HEK293 (cell line): ENCODE data around the gene ZIC5.

ENCODE experiments used
- HOXC10 ChIP-seq: sonication (generic); formaldehyde crosslinking; IDR thresholded peaks from 2 replicates; pipeline ENCODE4 v1.8.1; 2023; ENCODE audit warnings: mild to moderate bottlenecking, missing genetic modification reagents
- IKZF3 ChIP-seq: fragments of 450-650 bp; IDR thresholded peaks from 2 replicates; pipeline ENCODE4 v1.5.0; 2018; ENCODE audit warnings: missing biosample characterization, mild to moderate bottlenecking, missing genetic modification characterization, moderate library complexity
- KLF10 ChIP-seq: fragments of 450-650 bp; IDR thresholded peaks from 2 replicates; pipeline ENCODE4 v1.5.1; 2018; ENCODE audit warnings: missing biosample characterization, mild to moderate bottlenecking, missing genetic modification characterization
- SALL2 ChIP-seq: fragments of 450-650 bp; formaldehyde crosslinking; IDR thresholded peaks from 2 replicates; pipeline ENCODE4 v1.5.0; 2017; ENCODE audit warnings: missing biosample characterization, mild to moderate bottlenecking, missing genetic modification characterization, borderline replicate concordance
- SCRT1 ChIP-seq: fragments of 450-650 bp; formaldehyde crosslinking; IDR thresholded peaks from 2 replicates; pipeline ENCODE4 v1.5.1; 2016; ENCODE audit warnings: missing biosample characterization, missing genetic modification characterization, borderline replicate concordance
- SP7 ChIP-seq: fragments of 450-650 bp; formaldehyde crosslinking; IDR thresholded peaks from 2 replicates; pipeline ENCODE4 v1.5.1; 2016; ENCODE audit warnings: missing biosample characterization, missing genetic modification characterization
- ZBTB8A ChIP-seq: fragments of 450-650 bp; formaldehyde crosslinking; IDR thresholded peaks from 2 replicates; pipeline ENCODE4 v1.5.1; 2016; ENCODE audit warnings: missing biosample characterization, missing genetic modification characterization
- ZFP37 ChIP-seq: fragments of 450-650 bp; formaldehyde crosslinking; IDR thresholded peaks from 2 replicates; pipeline ENCODE4 v1.5.1; 2016; ENCODE audit warnings: missing biosample characterization, missing genetic modification characterization
- ZFP41 ChIP-seq: fragments of 450-650 bp; formaldehyde crosslinking; IDR thresholded peaks from 2 replicates; pipeline ENCODE4 v1.5.1; 2016; ENCODE audit warnings: missing biosample characterization, missing genetic modification characterization, borderline replicate concordance
- ZNF112 ChIP-seq: fragments of 450-650 bp; formaldehyde crosslinking; IDR thresholded peaks from 2 replicates; pipeline ENCODE4 v1.5.0; 2017; ENCODE audit warnings: missing biosample characterization, missing genetic modification characterization
- ZNF133 ChIP-seq: fragments of 450-650 bp; formaldehyde crosslinking; IDR thresholded peaks from 2 replicates; pipeline ENCODE4 v1.5.1; 2016; ENCODE audit warnings: missing biosample characterization, missing genetic modification characterization
- ZNF169 ChIP-seq: fragments of 450-650 bp; formaldehyde crosslinking; IDR thresholded peaks from 2 replicates; pipeline ENCODE4 v1.5.1; 2016; ENCODE audit warnings: missing biosample characterization, missing genetic modification characterization
- ZNF302 ChIP-seq: fragments of 450-650 bp; formaldehyde crosslinking; IDR thresholded peaks from 2 replicates; pipeline ENCODE4 v1.5.1; 2016; ENCODE audit warnings: missing biosample characterization, missing genetic modification characterization, low read depth
- ZNF324 ChIP-seq: fragments of 450-650 bp; formaldehyde crosslinking; IDR thresholded peaks from 2 replicates; pipeline ENCODE4 v1.5.1; 2016; ENCODE audit warnings: missing biosample characterization, missing genetic modification characterization
- ZNF341 ChIP-seq: fragments of 450-650 bp; formaldehyde crosslinking; IDR thresholded peaks from 2 replicates; pipeline ENCODE4; 2016; ENCODE audit warnings: low read depth, missing biosample characterization, missing genetic modification characterization
- ZNF394 ChIP-seq: fragments of 450-650 bp; formaldehyde crosslinking; IDR thresholded peaks from 2 replicates; pipeline ENCODE4 v1.5.1; 2016; ENCODE audit warnings: missing biosample characterization, missing genetic modification characterization, mild to moderate bottlenecking, moderate library complexity, borderline replicate concordance
- ZNF48 ChIP-seq: fragments of 450-650 bp; formaldehyde crosslinking; IDR thresholded peaks from 2 replicates; pipeline ENCODE4 v1.5.1; 2016; ENCODE audit warnings: missing biosample characterization, missing genetic modification characterization
- ZNF529 ChIP-seq: fragments of 450-650 bp; formaldehyde crosslinking; IDR thresholded peaks from 2 replicates; pipeline ENCODE4 v1.5.1; 2017; ENCODE audit warnings: missing genetic modification characterization, missing biosample characterization; ENCODE audit not compliant: insufficient replicate concordance
- ZNF558 ChIP-seq: fragments of 450-650 bp; formaldehyde crosslinking; IDR thresholded peaks from 2 replicates; pipeline ENCODE4 v1.5.1; 2016; ENCODE audit warnings: missing biosample characterization, missing genetic modification characterization
- ZNF596 ChIP-seq: fragments of 450-650 bp; IDR thresholded peaks from 2 replicates; pipeline ENCODE4 v1.5.0; 2018; ENCODE audit warnings: missing biosample characterization, mild to moderate bottlenecking, missing genetic modification characterization, moderate library complexity
- ZNF610 ChIP-seq: fragments of 450-650 bp; formaldehyde crosslinking; IDR thresholded peaks from 2 replicates; pipeline ENCODE4 v1.5.1; 2016; ENCODE audit warnings: missing biosample characterization, missing genetic modification characterization, borderline replicate concordance
- ZNF747 ChIP-seq: fragments of 450-650 bp; formaldehyde crosslinking; IDR thresholded peaks from 2 replicates; pipeline ENCODE4 v1.5.1; 2016; ENCODE audit warnings: missing biosample characterization, missing genetic modification characterization
- ZNF837 ChIP-seq: fragments of 450-650 bp; formaldehyde crosslinking; IDR thresholded peaks from 2 replicates; pipeline ENCODE4 v1.5.1; 2016; ENCODE audit warnings: missing biosample characterization, missing genetic modification characterization
- TF ChIP-seq, protein P1 (sequence below): fragments of 450-650 bp; formaldehyde crosslinking; IDR thresholded peaks from 2 replicates; pipeline ENCODE4 v1.5.0; 2017; ENCODE audit warnings: missing biosample characterization, missing genetic modification characterization, borderline replicate concordance
- TF ChIP-seq, protein P2 (sequence below): fragments of 450-650 bp; formaldehyde crosslinking; IDR thresholded peaks from 2 replicates; pipeline ENCODE4 v1.5.1; 2016; ENCODE audit warnings: missing biosample characterization, missing genetic modification characterization
- TF ChIP-seq, protein P3 (sequence below): sonication (generic); formaldehyde crosslinking; IDR thresholded peaks from 2 replicates; pipeline ENCODE4 v1.8.1; 2022; ENCODE audit warnings: mild to moderate bottlenecking, moderate library complexity, missing genetic modification reagents
- TF ChIP-seq, protein P4 (sequence below): fragments of 450-650 bp; formaldehyde crosslinking; conservative IDR thresholded peaks from 2 replicates; pipeline ENCODE4 v1.5.1; 2016; ENCODE audit warnings: low read depth, missing biosample characterization, missing genetic modification characterization
- TF ChIP-seq, protein P5 (sequence below): fragments of 450-650 bp; formaldehyde crosslinking; IDR thresholded peaks from 2 replicates; pipeline ENCODE4 v1.5.1; 2016; ENCODE audit warnings: missing biosample characterization, missing genetic modification characterization
- TF ChIP-seq, protein P6 (sequence below): fragments of 450-650 bp; formaldehyde crosslinking; IDR thresholded peaks from 2 replicates; pipeline ENCODE4 v1.5.1; 2016; ENCODE audit warnings: missing biosample characterization, missing genetic modification characterization, low read depth

ZIC5 gene

DNA sequence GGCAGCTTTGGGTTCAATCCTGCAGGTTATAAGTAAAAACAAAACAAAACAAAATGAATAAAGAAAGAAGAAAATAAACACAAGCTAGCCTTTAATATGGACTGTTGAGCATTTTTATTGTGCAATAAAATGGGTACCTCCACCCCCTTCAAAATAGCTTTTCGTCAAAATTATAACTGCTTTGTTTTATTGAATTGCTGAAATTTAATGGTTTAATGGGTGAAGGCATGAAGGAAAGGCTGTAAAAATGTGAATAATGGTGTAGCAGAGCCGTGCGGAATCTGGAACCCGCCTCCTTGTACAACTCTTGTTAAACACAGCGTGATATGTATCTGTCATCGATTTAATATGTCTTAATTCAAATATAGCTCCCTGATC is 2.2 kb upstream of the ZIC5 start (continued):
- TF ChIP-seq, protein P1, sequence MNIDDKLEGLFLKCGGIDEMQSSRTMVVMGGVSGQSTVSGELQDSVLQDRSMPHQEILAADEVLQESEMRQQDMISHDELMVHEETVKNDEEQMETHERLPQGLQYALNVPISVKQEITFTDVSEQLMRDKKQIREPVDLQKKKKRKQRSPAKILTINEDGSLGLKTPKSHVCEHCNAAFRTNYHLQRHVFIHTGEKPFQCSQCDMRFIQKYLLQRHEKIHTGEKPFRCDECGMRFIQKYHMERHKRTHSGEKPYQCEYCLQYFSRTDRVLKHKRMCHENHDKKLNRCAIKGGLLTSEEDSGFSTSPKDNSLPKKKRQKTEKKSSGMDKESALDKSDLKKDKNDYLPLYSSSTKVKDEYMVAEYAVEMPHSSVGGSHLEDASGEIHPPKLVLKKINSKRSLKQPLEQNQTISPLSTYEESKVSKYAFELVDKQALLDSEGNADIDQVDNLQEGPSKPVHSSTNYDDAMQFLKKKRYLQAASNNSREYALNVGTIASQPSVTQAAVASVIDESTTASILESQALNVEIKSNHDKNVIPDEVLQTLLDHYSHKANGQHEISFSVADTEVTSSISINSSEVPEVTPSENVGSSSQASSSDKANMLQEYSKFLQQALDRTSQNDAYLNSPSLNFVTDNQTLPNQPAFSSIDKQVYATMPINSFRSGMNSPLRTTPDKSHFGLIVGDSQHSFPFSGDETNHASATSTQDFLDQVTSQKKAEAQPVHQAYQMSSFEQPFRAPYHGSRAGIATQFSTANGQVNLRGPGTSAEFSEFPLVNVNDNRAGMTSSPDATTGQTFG (tag by site-specific recombination): no peak
- TF ChIP-seq, protein P2, sequence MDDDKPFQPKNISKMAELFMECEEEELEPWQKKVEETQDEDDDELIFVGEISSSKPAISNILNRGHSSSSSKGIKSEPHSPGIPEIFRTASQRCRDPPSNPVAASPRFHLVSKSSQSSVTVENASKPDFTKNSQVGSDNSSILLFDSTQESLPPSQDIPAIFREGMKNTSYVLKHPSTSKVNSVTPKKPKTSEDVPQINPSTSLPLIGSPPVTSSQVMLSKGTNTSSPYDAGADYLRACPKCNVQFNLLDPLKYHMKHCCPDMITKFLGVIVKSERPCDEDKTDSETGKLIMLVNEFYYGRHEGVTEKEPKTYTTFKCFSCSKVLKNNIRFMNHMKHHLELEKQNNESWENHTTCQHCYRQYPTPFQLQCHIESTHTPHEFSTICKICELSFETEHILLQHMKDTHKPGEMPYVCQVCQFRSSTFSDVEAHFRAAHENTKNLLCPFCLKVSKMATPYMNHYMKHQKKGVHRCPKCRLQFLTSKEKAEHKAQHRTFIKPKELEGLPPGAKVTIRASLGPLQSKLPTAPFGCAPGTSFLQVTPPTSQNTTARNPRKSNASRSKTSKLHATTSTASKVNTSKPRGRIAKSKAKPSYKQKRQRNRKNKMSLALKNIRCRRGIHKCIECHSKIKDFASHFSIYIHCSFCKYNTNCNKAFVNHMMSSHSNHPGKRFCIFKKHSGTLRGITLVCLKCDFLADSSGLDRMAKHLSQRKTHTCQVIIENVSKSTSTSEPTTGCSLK: no peak
- TF ChIP-seq ZNF133 (tag by site-specific recombination): no peak
- no peak for TF ChIP-seq SALL2
- peak; percentile 67; the same call in 1 of the 2 replicates for TF ChIP-seq SCRT1 (tag by site-specific recombination)
- TF ChIP-seq, protein P3, sequence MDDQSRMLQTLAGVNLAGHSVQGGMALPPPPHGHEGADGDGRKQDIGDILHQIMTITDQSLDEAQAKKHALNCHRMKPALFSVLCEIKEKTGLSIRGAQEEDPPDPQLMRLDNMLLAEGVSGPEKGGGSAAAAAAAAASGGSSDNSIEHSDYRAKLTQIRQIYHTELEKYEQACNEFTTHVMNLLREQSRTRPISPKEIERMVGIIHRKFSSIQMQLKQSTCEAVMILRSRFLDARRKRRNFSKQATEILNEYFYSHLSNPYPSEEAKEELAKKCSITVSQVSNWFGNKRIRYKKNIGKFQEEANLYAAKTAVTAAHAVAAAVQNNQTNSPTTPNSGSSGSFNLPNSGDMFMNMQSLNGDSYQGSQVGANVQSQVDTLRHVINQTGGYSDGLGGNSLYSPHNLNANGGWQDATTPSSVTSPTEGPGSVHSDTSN (CRISPR knock-in tag): no peak
- 0 out of 2 replicates have a peak, but pooled peaks have one; percentile 44 for TF ChIP-seq ZNF341 (tag by site-specific recombination)
- no peak for TF ChIP-seq ZNF169 (tag by site-specific recombination)
- TF ChIP-seq HOXC10 (CRISPR knock-in tag): no peak
- peak; percentile 45 for TF ChIP-seq SP7
- TF ChIP-seq, protein P4, sequence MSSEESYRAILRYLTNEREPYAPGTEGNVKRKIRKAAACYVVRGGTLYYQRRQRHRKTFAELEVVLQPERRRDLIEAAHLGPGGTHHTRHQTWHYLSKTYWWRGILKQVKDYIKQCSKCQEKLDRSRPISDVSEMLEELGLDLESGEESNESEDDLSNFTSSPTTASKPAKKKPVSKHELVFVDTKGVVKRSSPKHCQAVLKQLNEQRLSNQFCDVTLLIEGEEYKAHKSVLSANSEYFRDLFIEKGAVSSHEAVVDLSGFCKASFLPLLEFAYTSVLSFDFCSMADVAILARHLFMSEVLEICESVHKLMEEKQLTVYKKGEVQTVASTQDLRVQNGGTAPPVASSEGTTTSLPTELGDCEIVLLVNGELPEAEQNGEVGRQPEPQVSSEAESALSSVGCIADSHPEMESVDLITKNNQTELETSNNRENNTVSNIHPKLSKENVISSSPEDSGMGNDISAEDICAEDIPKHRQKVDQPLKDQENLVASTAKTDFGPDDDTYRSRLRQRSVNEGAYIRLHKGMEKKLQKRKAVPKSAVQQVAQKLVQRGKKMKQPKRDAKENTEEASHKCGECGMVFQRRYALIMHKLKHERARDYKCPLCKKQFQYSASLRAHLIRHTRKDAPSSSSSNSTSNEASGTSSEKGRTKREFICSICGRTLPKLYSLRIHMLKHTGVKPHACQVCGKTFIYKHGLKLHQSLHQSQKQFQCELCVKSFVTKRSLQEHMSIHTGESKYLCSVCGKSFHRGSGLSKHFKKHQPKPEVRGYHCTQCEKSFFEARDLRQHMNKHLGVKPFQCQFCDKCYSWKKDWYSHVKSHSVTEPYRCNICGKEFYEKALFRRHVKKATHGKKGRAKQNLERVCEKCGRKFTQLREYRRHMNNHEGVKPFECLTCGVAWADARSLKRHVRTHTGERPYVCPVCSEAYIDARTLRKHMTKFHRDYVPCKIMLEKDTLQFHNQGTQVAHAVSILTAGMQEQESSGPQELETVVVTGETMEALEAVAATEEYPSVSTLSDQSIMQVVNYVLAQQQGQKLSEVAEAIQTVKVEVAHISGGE: no peak
- TF ChIP-seq ZNF610 (tag by site-specific recombination): peak; percentile 46; the same call in 1 of the 2 replicates
- no peak for TF ChIP-seq ZNF558 (tag by site-specific recombination)
- TF ChIP-seq ZNF302 (tag by site-specific recombination): no peak
- TF ChIP-seq KLF10 (tag by site-specific recombination): peak; percentile 74; the same call in 1 of the 2 replicates
- TF ChIP-seq ZFP37 (tag by site-specific recombination): no peak
- no peak for TF ChIP-seq ZNF48 (tag by site-specific recombination)
- no peak for TF ChIP-seq ZNF529 (tag by site-specific recombination)
- TF ChIP-seq, protein P5, sequence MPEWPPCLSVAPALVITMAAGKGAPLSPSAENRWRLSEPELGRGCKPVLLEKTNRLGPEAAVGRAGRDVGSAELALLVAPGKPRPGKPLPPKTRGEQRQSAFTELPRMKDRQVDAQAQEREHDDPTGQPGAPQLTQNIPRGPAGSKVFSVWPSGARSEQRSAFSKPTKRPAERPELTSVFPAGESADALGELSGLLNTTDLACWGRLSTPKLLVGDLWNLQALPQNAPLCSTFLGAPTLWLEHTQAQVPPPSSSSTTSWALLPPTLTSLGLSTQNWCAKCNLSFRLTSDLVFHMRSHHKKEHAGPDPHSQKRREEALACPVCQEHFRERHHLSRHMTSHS (tag by site-specific recombination): no peak
- no peak for TF ChIP-seq ZNF394 (tag by site-specific recombination)
- no peak for TF ChIP-seq ZNF837 (tag by site-specific recombination)
- no peak for TF ChIP-seq ZNF747 (tag by site-specific recombination)
- TF ChIP-seq IKZF3: peak; percentile 80
- no peak for TF ChIP-seq ZNF112
- TF ChIP-seq ZFP41 (tag by site-specific recombination): no peak
- no peak for TF ChIP-seq ZNF324
- TF ChIP-seq, protein P6, sequence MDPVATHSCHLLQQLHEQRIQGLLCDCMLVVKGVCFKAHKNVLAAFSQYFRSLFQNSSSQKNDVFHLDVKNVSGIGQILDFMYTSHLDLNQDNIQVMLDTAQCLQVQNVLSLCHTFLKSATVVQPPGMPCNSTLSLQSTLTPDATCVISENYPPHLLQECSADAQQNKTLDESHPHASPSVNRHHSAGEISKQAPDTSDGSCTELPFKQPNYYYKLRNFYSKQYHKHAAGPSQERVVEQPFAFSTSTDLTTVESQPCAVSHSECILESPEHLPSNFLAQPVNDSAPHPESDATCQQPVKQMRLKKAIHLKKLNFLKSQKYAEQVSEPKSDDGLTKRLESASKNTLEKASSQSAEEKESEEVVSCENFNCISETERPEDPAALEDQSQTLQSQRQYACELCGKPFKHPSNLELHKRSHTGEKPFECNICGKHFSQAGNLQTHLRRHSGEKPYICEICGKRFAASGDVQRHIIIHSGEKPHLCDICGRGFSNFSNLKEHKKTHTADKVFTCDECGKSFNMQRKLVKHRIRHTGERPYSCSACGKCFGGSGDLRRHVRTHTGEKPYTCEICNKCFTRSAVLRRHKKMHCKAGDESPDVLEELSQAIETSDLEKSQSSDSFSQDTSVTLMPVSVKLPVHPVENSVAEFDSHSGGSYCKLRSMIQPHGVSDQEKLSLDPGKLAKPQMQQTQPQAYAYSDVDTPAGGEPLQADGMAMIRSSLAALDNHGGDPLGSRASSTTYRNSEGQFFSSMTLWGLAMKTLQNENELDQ (tag by site-specific recombination): no peak
- peak; percentile 42 for TF ChIP-seq ZNF596
- peak; percentile 68 for TF ChIP-seq ZBTB8A (tag by site-specific recombination)
